ENCODE results near the gene TDRD9.

DNA sequence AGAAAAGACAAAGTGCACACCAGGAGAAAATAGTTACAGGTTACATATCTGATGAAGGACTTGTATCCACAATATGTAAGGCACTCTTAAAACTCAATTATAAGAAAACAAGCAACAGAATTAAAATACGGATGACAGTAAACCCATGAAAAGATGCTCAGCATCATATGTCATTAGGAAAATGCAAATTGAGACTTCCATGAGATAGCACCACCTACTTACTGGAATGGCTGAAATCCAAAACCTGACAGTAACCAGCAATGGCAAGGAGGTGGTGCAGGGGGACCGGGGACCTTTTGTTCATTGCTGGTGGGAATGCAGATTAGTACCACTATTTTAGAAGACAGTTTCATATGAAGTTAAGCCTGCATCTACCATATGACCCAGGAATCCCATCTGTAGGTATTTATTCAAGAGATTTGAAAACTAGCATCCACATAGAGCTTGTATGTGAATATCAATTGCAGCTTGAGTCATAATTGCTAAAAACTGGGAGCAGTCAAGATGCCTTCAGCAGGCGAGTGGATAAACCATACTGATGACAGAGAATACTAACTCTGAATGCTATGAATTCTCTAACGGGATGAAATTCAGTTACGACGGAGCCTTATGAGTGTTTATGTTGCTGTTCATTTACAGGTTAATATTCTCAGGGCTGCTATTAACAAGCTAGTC is 113.3 kb downstream of the TDRD9 start:
- TF ChIP-seq, protein P1, sequence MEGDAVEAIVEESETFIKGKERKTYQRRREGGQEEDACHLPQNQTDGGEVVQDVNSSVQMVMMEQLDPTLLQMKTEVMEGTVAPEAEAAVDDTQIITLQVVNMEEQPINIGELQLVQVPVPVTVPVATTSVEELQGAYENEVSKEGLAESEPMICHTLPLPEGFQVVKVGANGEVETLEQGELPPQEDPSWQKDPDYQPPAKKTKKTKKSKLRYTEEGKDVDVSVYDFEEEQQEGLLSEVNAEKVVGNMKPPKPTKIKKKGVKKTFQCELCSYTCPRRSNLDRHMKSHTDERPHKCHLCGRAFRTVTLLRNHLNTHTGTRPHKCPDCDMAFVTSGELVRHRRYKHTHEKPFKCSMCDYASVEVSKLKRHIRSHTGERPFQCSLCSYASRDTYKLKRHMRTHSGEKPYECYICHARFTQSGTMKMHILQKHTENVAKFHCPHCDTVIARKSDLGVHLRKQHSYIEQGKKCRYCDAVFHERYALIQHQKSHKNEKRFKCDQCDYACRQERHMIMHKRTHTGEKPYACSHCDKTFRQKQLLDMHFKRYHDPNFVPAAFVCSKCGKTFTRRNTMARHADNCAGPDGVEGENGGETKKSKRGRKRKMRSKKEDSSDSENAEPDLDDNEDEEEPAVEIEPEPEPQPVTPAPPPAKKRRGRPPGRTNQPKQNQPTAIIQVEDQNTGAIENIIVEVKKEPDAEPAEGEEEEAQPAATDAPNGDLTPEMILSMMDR (conservative IDR thresholded peaks at IDR 0.05; ENCODE audit: low read depth, low read length) = no peak
- TF ChIP-seq EZH2 (IDR thresholded peaks at IDR 0.05; ENCODE audit: borderline replicate concordance, low read depth, low read length, poor library complexity, severe bottlenecking) = no peak
